Stimulated activated naive CD4-positive, alpha-beta T cell treated with Interleukin-2 at 50 U/mL for 16 hours (primary cell): Measurements from ENCODE around the gene RASSF4.

Experiments used
- DNase-seq: peaks from one replicate; lab custom pipeline; 2025; lab: John Stamatoyannopoulos, UW

The RASSF4 gene

GRCh38 chr10:44928462-44928861 lies 31.1 kb upstream of the RASSF4 start:
- no peak for DNase-seq

DNA sequence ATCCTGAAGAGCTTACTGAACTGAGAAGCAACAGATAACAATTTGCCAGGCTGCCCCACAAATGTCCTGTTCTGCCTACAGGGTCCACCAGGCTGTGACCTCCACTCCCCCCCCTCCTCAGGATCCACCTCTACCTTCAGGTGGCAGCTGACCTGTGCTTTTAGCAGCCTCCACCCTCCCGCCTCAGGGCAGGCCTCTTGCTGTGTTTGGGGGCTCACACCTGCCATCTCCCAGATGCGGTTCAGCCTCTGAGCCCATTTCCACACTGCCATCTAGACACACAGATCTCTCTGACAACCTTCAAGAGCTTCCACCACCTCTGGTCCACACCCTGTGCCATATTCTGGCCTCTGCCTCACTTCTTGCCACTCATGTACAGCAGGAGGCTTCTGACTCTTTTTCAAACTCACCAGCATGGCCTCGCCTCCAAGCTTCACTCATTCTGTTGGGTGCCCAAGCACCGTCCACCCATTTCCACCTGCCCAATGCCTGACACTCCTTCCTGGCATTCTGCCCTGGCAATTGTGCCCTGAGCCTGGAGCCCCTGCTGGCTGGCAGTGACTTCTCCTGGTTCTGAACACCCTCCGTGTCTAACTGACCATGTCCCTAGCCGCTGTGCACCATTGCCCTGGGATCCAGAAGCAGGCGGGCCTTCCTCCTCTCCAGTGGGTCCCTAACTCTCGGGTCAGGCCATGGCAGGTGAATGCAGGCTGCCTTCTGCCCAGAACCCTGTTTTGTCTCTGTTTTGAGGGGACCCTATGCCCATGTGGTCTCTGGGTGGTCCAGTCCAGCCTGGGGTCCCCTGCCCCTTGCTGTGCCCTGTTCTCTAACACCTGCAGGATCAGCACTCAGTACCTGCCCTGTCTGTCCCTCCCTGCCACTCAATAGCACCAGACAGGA lies 30.0 kb upstream of the RASSF4 start:
- DNase-seq: no peak

GRCh38 chr10:44930904-44931620 lies 28.5 kb upstream of the RASSF4 start:
- DNase-seq: no peak

GRCh38 chr10:44931621-44932516 lies 27.7 kb upstream of the RASSF4 start:
- DNase-seq: no peak

DNA sequence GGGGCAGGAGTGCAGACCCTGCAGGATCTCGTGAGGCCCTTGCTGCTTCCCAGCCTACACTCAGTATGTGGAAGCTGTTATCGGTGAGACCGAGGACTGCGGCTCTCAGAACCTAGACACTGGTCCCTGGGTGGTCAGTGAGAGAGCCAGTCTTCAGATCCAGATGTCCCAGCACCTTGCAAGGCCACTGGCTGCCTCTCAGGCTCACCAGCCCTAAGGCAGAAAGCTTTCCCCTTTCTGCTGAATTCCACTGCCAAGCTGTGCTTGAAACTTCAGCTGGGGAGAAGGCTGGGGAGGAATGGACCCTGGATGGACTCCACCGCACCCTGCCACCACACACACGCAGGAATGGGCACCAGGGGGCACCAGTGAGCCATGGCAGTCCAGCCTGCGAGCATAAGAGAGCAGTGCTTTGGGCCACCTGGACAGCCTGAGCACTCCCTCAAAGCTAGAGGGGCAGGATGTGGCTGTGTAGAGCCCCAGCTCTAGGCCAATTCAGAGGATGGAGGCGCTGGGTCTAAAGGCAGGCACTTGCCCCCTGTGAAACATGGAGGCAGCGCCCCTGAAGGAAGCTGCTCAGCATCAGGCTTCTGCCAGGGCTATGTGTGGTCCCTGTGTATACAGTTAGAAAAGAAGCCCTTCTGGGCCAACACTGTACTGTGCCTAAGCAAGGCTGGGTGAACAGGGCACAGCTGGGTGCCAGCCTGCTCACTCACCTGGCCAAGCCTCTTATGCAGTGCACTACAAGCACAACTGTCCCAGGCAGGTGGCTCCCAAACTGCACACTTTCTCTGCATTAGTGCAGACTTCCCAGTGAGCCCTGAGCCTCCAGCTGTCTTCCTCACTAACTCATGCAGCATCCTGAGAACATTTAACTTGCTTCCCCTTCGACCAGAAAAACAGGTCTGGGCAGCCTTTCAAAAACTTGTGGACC lies 26.8 kb upstream of the RASSF4 start:
- peak; percentile 63 for DNase-seq

DNA sequence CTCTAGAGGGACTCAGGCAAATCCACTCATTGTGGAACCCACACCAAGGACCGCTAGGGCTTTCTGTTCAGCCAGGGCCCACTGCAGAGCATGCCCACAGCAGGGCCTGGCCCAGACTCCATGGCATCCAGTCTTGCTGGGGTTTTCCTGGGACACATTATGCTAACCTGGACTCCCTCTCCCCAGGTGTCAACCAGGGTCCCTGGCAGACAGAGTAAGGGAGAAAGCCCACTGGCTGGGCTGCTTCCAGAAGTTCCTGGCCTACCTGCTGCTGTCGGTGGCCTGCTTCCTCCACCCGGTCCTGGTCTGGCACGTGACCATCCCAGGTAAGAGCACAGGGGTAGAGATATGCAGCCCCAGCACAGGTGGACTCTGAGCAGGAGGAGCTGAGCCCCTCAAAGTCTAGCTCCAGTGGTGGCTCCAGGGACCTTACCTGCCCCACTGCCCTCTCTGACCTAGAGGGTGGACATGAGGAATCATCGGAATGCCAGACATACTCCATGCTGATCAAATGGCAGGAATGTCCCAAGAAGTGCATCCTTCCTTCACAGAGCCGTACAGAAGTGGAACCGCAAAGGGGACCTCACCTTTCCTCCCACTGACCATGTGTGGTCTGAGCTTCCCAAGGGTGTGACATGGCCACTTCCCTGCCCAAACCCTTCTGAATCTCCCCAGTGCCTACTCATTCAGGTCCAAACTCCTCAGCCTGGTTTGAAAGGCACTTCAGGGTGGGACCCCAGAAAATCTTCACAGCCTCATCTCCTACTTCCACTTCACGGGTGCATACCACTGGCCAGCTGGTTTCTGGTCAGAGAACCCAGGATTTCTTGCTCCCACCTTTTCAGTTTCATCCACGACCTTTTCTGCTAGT lies 25.9 kb upstream of the RASSF4 start:
- DNase-seq: no peak

- no peak for DNase-seq
These were observed 25.0 kb upstream of the RASSF4 start for GRCh38 chr10:44934416-44935200.

GRCh38 chr10:44935201-44935965 lies 24.2 kb upstream of the RASSF4 start:
- DNase-seq: no peak

GRCh38 chr10:44935966-44936295 lies 23.7 kb upstream of the RASSF4 start:
- no peak for DNase-seq

DNA sequence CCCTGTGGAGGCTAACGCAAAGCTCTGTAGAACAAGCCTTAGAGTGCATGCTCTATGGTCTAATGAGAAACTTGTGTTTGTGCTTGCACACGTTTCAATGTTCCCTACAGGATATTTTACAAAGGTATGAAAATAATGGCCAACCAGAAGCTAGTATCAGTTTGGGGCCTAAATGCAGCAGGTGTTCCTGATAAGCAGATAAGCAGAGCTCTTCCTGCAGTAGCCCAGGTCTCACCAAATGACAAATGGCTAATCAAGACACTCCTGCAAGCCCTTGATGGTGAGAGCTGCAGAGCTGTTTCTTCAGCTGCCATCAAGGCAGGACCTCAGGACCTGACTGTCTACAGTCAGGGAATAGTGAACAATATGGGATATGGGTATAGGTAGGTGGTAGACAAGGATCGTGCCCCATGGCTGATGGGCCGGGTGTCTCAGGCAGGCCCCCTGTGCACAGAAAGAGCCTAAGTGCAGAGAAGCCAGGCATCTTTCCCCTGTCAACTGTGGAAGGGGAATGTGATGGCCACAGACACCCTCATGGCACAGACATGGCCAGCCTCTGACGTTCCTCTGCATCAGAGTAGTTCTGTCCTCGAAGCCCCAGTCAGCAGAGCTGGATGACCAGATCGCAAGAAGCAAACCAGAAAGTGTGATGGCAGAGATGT lies 23.2 kb upstream of the RASSF4 start:
- DNase-seq: no peak

DNA sequence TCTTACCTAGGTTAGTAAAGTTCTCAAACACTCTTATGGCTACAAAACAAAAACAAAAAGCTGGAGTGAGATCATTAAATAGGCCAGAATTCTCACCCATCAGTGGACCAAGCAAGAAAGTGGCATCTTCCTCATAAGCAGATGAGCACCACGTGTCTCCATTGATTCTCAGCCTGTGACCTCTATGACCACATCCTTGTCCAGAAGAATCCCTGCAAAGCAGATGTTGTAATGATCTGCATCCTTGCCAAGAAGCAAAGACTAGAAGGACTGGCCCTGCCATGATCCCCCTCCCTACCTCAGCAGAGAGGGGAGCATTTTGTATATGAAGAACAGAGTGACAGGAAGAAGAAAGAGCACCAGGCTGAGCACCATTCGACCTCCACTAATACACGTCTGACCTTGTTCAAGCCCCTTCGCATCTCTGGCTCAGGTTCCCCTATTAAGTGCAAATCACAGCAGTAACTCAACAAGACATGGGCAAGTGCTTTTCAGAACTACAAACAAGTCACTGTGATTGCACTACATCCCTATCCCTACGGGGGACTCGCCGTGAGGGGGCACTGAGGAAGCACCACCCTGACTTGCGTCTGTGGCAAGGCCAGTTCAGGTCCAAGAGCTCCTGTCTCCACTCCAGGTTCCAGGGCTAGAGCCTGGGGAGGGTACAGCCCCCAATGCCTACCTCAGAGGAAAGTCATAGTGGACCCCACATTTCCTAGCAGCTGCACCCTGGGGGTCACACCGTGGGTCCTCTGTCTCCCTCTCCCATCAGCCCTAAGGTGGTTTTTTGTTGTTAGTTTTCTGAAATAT lies 22.2 kb upstream of the RASSF4 start:
- no peak for DNase-seq

GRCh38 chr10:44938956-44939355 lies 20.6 kb upstream of the RASSF4 start:
- no peak for DNase-seq

- DNase-seq: no peak
These were observed 19.8 kb upstream of the RASSF4 start for GRCh38 chr10:44939691-44940401.

DNA sequence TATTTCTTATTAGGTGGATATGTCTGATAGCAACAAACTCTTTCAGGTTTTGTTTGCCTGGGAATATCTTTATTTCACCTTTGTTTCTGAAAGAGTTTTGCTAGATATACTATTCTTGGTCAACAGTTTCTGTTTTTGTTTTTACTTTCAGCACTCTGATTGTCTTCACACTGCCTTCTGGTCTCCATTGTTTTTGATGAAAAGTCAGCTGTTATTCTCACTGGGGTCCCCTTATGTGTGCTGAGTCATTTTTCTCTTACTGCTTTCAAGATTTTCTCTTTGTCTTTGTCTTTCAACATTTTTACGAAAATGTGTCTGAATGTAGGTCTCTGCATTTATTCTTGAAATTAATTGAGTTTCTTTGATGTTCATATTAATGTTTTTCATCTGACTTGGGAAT lies 15.2 kb upstream of the RASSF4 start:
- no peak for DNase-seq

GRCh38 chr10:44946205-44946604 lies 13.4 kb upstream of the RASSF4 start:
- DNase-seq: no peak

GRCh38 chr10:44947371-44948152 lies 12.0 kb upstream of the RASSF4 start:
- no peak for DNase-seq
